GM12878 (cell line): Measurements from ENCODE around the gene MTNR1A. TPM values are rescaled to one million over a fixed set of nuclear protein-coding genes. Genes with fewer than 3 reads are reported as not detected.

Source experiments
- ATAC-seq: fragments of 200-7000 bp; cut with Tn5 transposase; 3 replicates; pipeline ENCODE4 v1.9.1; 2020; ENCODE audit warnings: mild to moderate bottlenecking, moderate library complexity
- BruUV-seq: library from RNA; stranded (reverse); fragments of 400-500 nt; replicated peaks from 2 replicates; lab custom pipeline; 2021; lab: Mats Ljungman, UMichigan
- CTCF ChIA-PET: fragments of 300-600 bp; sonication (Branson Sonifier 250); formaldehyde crosslinking; extraction: SDS; loops from one replicate; lab custom pipeline; 2021; ENCODE audit warnings: inconsistent platforms; lab: Yijun Ruan, JAX
- POLR2A ChIA-PET: fragments of 350-600 bp; formaldehyde crosslinking; extraction: SDS; loops from one replicate; lab custom pipeline; 2021; ENCODE audit warnings: inconsistent platforms; lab: Charles Lee
- RAD21 ChIA-PET: fragments of 300-600 bp; sonication (Branson Sonifier 250); formaldehyde crosslinking; loops from one replicate; lab custom pipeline; 2023; ENCODE audit warnings: antibody characterized with exemption; ENCODE audit not compliant: unreplicated experiment; lab: Charles Lee
- SMC1A ChIA-PET: fragments of 300-600 bp; sonication (Branson Sonifier 250); formaldehyde crosslinking; loops from one replicate; lab custom pipeline; 2023; ENCODE audit not compliant: unreplicated experiment, uncharacterized antibody; lab: Charles Lee
- DNase-seq: peaks from one replicate; pipeline ENCODE4 v3.0.0-alpha.2; 2011; ENCODE audit warnings: low read depth, low spot score
- FAIRE-seq: peaks from 3 replicates; lab custom pipeline; 2011; peaks lifted over from hg19 to GRCh38; lab: Jason Lieb, UNC
- H2AFZ ChIP-seq: 2 replicates; pipeline ENCODE4 v1.6.0; 2011; ENCODE audit warnings: low read depth, low read length, control low read depth; ENCODE audit not compliant: control insufficient read depth
- H3K27ac ChIP-seq: 2 replicates; pipeline ENCODE4 v1.5.1; 2011; ENCODE audit warnings: control low read depth; ENCODE audit not compliant: control insufficient read depth, insufficient read depth
- H3K27me3 ChIP-seq, 2 experiments: replicated peaks in 1 of 2; 2 replicates each; pipeline versions ENCODE4 v1.6.0 to v1.6.1; 2011; ENCODE audit warnings: low read length in 1 of 2; ENCODE audit not compliant: control insufficient read depth in 2 of 2, insufficient read depth in 2 of 2
- H3K36me3 ChIP-seq, 2 experiments: 2 replicates each; pipeline ENCODE4 v1.5.1; 2011; ENCODE audit warnings: low read length in 1 of 2; ENCODE audit not compliant: control insufficient read depth in 2 of 2, insufficient read depth in 2 of 2
- H3K4me1 ChIP-seq: 2 replicates; pipeline ENCODE4 v1.6.1; 2011; ENCODE audit warnings: mild to moderate bottlenecking, low read length, moderate library complexity, mixed read lengths; ENCODE audit not compliant: control insufficient read depth, insufficient read depth
- H3K4me2 ChIP-seq: 2 replicates; pipeline ENCODE4 v1.6.0; 2011; ENCODE audit warnings: control low read depth; ENCODE audit not compliant: control insufficient read depth, insufficient read depth
- H3K4me3 ChIP-seq: fragments of 200-600 bp; sonication (generic); 2 replicates; pipeline ENCODE4 v1.5.1; 2016
- H3K79me2 ChIP-seq: 2 replicates; pipeline ENCODE4 v1.6.0; 2011; ENCODE audit warnings: low read length; ENCODE audit not compliant: control insufficient read depth, insufficient read depth
- H3K9ac ChIP-seq: 2 replicates; pipeline ENCODE4 v1.8.0; 2011; ENCODE audit warnings: low read length, control low read depth, mixed read lengths; ENCODE audit not compliant: control insufficient read depth, insufficient read depth
- H3K9me3 ChIP-seq: replicated peaks from 3 replicates; pipeline ENCODE4 v1.5.1; 2011; ENCODE audit warnings: mild to moderate bottlenecking, low read length; ENCODE audit not compliant: control insufficient read depth, insufficient read depth
- H4K20me1 ChIP-seq: 2 replicates; pipeline ENCODE4 v1.6.0; 2011; ENCODE audit not compliant: control insufficient read depth, insufficient read depth
- BACH1 ChIP-seq: fragments of 450-650 bp; IDR thresholded peaks from 2 replicates; pipeline ENCODE4 v1.6.1; 2017; ENCODE audit warnings: mild to moderate bottlenecking, borderline replicate concordance
- BHLHE40 ChIP-seq, 2 experiments: fragments of 450-650 bp in 1 of 2; IDR thresholded peaks; 2 replicates each; pipeline ENCODE4 v1.6.1; 2011 to 2017; ENCODE audit warnings: low read depth in 2 of 2, borderline replicate concordance in 1 of 2, improper control_type of control experiment in 1 of 2, low read length in 1 of 2, mild to moderate bottlenecking in 1 of 2
- POLR2AphosphoS5 ChIP-seq: IDR thresholded peaks from 2 replicates; pipeline ENCODE4 v1.6.1; 2011; ENCODE audit warnings: mild to moderate bottlenecking, low read length, inconsistent platforms
- ZZZ3 ChIP-seq: IDR thresholded peaks from 2 replicates; pipeline ENCODE4 v1.6.1; 2011; ENCODE audit warnings: low read depth; ENCODE audit not compliant: control insufficient read depth, insufficient read length
- WGBS: methylation state at CpG from one replicate; pipeline ENCODE4 v1.1.6; 2016; ENCODE audit warnings: low lambda C conversion rate; ENCODE audit not compliant: insufficient replicate concordance, insufficient coverage; ENCODE audit errors: missing lambda C conversion rate; 5-methylcytosine and 5-hydroxymethylcytosine counted together
- in situ Hi-C: fragments of 300-500 bp; cut with MboI; formaldehyde crosslinking; loops from 9 replicates; pipeline ENCODE4 v1.14.3; 2018; ENCODE audit warnings: mixed read lengths
- intact Hi-C: fragments of 100-400 bp; cut with micrococcal nuclease; formaldehyde crosslinking; loops from one replicate; pipeline ENCODE4 v1.14.2; 2022; ENCODE audit not compliant: unreplicated experiment
- polyA plus RNA-seq, 11 experiments: library from polyadenylated mRNA; depleted of rRNA in 4 of 11; unstranded in 6 of 11; stranded (reverse) in 5 of 11; fragments of >200 nt; fragmentation: Nextera tagmentation in 4 of 11; fragmentation: Illumina TruSeq in 1 of 11; extraction: Ambion mirVana in 4 of 11; extraction: Trizol in 1 of 11; gene quantifications; 1 replicate in 1 of 11; 2 replicates in 10 of 11; pipeline versions ENCODE4 v1.2.1 to v1.2.3, GENCODE V29; 2011 to 2016; ENCODE audit warnings: inconsistent platforms in 2 of 11, missing spikeins in 2 of 11, low read depth in 1 of 11
- total RNA-seq, 4 experiments: library from RNA; depleted of rRNA in 3 of 4; stranded (reverse); fragments of >200 nt in 3 of 4; fragmentation: Illumina TruSeq in 1 of 4; extraction: Trizol in 1 of 4; gene quantifications; 2 replicates each; pipeline versions ENCODE4 v1.2.1 to v1.2.3, GENCODE V29; 2013 to 2021
- TF ChIP-seq, protein P1 (sequence below): fragments of 450-650 bp; IDR thresholded peaks from 2 replicates; pipeline ENCODE4 v1.6.1; 2014; ENCODE audit warnings: mild to moderate bottlenecking
- TF ChIP-seq, protein P2 (sequence below): IDR thresholded peaks from 2 replicates; pipeline ENCODE4 v1.6.1; 2012; ENCODE audit warnings: low read length, inconsistent platforms
- TF ChIP-seq, protein P3 (sequence below): fragments of 450-650 bp; IDR thresholded peaks from 2 replicates; pipeline ENCODE4 v1.6.1; 2017; ENCODE audit warnings: antibody characterized with exemption, mild to moderate bottlenecking, moderate library complexity
- TF ChIP-seq, protein P4 (sequence below): fragments of 450-650 bp; IDR thresholded peaks from 2 replicates; pipeline ENCODE4 v1.6.1; 2018; ENCODE audit warnings: mild to moderate bottlenecking, low read depth, moderate library complexity; ENCODE audit not compliant: partially characterized antibody
- TF ChIP-seq, protein P5 (sequence below): IDR thresholded peaks from 2 replicates; pipeline ENCODE4 v1.6.1; 2011; ENCODE audit warnings: low read depth, mild to moderate bottlenecking, low read length, moderate library complexity, borderline replicate concordance; ENCODE audit errors: extremely low read depth
- TF ChIP-seq, protein P6 (sequence below): fragments of 450-650 bp; IDR thresholded peaks from 2 replicates; pipeline ENCODE4 v1.6.1; 2017; ENCODE audit warnings: low read depth, mild to moderate bottlenecking, moderate library complexity
- TF ChIP-seq, protein P7 (sequence below): IDR thresholded peaks from 2 replicates; pipeline ENCODE4 v1.6.1; 2011; ENCODE audit warnings: borderline replicate concordance, low read depth, mild to moderate bottlenecking, moderate library complexity, low read length; ENCODE audit not compliant: insufficient read depth, poor library complexity, severe bottlenecking

The MTNR1A gene
- total and polyA plus RNA-seq, 10 of the 15 experiments (the other 5 are each of a cell fraction or from before 2014, with no cell fraction given), result 0.14 TPM; not detected in 9

DNA sequence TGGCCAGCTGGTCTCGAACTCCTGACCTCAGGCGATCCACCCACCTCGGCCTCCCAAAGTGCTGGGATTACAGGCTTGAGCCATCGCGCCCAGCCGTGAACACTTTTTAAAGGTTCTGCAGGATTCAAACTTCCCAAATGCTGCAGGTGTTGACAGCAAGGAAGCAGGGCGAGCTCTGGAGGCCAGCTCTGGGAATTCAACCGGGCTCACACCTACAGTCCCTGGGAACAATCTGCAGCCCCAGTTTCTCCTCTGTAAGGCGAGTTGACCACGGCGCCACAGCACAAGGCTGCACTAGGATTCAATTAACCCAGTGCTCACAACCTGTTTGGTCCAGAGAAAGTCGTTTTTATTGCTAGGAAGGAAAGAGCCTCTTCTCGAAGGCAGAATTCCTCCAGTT is 1.6 kb downstream of the MTNR1A start:
- Histone ChIP-seq H3K27ac (no peak overlapping the region), H3K4me1 (no peaks in the 10 kb centered on the region), H2AFZ (no peak overlapping the region), H3K36me3 (no peaks in the 10 kb centered on the region), H3K4me3 (no peak overlapping the region), H3K79me2 (no peaks in the 10 kb centered on the region), H3K27me3 (no peaks in the 10 kb centered on the region), H3K9me3 (no peaks in the 10 kb centered on the region; the same call in 2 of the 3 replicates), H3K9ac (no peak overlapping the region), H3K4me2 (no peak overlapping the region), H4K20me1 (no peaks in the 10 kb centered on the region)
- POLR2A ChIA-PET, result no interaction called here
- no peak for DNase-seq
- intact Hi-C loops, result no loop called here
- RAD21 ChIA-PET, result no interaction called here
- BruUV-seq, result no TSS peak
- CTCF ChIA-PET, result interaction anchor here (1.3 kb wide), 1 partner anchor 34 kb away, joined by 3 read pairs; no protein-coding TSS in a partner anchor
- 18% methylated on average over 13 of the region's 13 CpGs for WGBS
- FAIRE-seq, result no peak
- SMC1A ChIA-PET, result no interaction called here
- ATAC-seq, result no peak
- in situ Hi-C loops, result no loop called here
- TF ChIP-seq, protein P1, sequence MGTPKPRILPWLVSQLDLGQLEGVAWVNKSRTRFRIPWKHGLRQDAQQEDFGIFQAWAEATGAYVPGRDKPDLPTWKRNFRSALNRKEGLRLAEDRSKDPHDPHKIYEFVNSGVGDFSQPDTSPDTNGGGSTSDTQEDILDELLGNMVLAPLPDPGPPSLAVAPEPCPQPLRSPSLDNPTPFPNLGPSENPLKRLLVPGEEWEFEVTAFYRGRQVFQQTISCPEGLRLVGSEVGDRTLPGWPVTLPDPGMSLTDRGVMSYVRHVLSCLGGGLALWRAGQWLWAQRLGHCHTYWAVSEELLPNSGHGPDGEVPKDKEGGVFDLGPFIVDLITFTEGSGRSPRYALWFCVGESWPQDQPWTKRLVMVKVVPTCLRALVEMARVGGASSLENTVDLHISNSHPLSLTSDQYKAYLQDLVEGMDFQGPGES, result no peak
- TF ChIP-seq, protein P2, sequence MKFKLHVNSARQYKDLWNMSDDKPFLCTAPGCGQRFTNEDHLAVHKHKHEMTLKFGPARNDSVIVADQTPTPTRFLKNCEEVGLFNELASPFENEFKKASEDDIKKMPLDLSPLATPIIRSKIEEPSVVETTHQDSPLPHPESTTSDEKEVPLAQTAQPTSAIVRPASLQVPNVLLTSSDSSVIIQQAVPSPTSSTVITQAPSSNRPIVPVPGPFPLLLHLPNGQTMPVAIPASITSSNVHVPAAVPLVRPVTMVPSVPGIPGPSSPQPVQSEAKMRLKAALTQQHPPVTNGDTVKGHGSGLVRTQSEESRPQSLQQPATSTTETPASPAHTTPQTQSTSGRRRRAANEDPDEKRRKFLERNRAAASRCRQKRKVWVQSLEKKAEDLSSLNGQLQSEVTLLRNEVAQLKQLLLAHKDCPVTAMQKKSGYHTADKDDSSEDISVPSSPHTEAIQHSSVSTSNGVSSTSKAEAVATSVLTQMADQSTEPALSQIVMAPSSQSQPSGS, result no peak
- TF ChIP-seq, protein P3, sequence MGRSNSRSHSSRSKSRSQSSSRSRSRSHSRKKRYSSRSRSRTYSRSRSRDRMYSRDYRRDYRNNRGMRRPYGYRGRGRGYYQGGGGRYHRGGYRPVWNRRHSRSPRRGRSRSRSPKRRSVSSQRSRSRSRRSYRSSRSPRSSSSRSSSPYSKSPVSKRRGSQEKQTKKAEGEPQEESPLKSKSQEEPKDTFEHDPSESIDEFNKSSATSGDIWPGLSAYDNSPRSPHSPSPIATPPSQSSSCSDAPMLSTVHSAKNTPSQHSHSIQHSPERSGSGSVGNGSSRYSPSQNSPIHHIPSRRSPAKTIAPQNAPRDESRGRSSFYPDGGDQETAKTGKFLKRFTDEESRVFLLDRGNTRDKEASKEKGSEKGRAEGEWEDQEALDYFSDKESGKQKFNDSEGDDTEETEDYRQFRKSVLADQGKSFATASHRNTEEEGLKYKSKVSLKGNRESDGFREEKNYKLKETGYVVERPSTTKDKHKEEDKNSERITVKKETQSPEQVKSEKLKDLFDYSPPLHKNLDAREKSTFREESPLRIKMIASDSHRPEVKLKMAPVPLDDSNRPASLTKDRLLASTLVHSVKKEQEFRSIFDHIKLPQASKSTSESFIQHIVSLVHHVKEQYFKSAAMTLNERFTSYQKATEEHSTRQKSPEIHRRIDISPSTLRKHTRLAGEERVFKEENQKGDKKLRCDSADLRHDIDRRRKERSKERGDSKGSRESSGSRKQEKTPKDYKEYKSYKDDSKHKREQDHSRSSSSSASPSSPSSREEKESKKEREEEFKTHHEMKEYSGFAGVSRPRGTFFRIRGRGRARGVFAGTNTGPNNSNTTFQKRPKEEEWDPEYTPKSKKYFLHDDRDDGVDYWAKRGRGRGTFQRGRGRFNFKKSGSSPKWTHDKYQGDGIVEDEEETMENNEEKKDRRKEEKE, result no peak
- TF ChIP-seq, protein P4, sequence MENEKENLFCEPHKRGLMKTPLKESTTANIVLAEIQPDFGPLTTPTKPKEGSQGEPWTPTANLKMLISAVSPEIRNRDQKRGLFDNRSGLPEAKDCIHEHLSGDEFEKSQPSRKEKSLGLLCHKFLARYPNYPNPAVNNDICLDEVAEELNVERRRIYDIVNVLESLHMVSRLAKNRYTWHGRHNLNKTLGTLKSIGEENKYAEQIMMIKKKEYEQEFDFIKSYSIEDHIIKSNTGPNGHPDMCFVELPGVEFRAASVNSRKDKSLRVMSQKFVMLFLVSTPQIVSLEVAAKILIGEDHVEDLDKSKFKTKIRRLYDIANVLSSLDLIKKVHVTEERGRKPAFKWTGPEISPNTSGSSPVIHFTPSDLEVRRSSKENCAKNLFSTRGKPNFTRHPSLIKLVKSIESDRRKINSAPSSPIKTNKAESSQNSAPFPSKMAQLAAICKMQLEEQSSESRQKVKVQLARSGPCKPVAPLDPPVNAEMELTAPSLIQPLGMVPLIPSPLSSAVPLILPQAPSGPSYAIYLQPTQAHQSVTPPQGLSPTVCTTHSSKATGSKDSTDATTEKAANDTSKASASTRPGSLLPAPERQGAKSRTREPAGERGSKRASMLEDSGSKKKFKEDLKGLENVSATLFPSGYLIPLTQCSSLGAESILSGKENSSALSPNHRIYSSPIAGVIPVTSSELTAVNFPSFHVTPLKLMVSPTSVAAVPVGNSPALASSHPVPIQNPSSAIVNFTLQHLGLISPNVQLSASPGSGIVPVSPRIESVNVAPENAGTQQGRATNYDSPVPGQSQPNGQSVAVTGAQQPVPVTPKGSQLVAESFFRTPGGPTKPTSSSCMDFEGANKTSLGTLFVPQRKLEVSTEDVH, result no peak
- TF ChIP-seq BACH1 (no peak), ZZZ3 (no peak), BHLHE40 (IDR thresholded peaks at IDR 0.05; ENCODE audit: borderline replicate concordance in 1 of 2, low read depth in 2 of 2, low read length in 1 of 2) (no peak), POLR2AphosphoS5 (no peak)
- TF ChIP-seq, protein P5, sequence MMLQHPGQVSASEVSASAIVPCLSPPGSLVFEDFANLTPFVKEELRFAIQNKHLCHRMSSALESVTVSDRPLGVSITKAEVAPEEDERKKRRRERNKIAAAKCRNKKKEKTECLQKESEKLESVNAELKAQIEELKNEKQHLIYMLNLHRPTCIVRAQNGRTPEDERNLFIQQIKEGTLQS, result no peak
- TF ChIP-seq, protein P6, sequence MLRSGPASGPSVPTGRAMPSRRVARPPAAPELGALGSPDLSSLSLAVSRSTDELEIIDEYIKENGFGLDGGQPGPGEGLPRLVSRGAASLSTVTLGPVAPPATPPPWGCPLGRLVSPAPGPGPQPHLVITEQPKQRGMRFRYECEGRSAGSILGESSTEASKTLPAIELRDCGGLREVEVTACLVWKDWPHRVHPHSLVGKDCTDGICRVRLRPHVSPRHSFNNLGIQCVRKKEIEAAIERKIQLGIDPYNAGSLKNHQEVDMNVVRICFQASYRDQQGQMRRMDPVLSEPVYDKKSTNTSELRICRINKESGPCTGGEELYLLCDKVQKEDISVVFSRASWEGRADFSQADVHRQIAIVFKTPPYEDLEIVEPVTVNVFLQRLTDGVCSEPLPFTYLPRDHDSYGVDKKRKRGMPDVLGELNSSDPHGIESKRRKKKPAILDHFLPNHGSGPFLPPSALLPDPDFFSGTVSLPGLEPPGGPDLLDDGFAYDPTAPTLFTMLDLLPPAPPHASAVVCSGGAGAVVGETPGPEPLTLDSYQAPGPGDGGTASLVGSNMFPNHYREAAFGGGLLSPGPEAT, result no peak
- TF ChIP-seq, protein P7, sequence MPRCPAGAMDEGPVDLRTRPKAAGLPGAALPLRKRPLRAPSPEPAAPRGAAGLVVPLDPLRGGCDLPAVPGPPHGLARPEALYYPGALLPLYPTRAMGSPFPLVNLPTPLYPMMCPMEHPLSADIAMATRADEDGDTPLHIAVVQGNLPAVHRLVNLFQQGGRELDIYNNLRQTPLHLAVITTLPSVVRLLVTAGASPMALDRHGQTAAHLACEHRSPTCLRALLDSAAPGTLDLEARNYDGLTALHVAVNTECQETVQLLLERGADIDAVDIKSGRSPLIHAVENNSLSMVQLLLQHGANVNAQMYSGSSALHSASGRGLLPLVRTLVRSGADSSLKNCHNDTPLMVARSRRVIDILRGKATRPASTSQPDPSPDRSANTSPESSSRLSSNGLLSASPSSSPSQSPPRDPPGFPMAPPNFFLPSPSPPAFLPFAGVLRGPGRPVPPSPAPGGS, result no peak
